Measurements from ENCODE around the gene STUB1.

- TF ChIP-seq CTCF (IDR thresholded peaks at IDR 0.05; ENCODE audit: low read depth, low read length) (no peak), MAX (IDR thresholded peaks at IDR 0.05; ENCODE audit: low read depth, low read length) (no peak)
These were observed 48.9 kb downstream of the STUB1 start for GRCh38 chr16:728890-729744.

Data from NB4 (cell line).